D341Med (cell line): ENCODE measurements around the gene STXBP1.
"Not testable (repeated sequence)": the region's sequence is repeated elsewhere in the genome, so short reads cannot be mapped to it uniquely, and the experiment has no call there.

Experiments used
- DNase-seq: peaks from one replicate; pipeline ENCODE4 v3.0.0; 2012; ENCODE audit warnings: low spot score

STXBP1 gene

GRCh38 chr9:127614961-127615360, 2.9 kb downstream of the STXBP1 start:
- no peak for DNase-seq

DNA sequence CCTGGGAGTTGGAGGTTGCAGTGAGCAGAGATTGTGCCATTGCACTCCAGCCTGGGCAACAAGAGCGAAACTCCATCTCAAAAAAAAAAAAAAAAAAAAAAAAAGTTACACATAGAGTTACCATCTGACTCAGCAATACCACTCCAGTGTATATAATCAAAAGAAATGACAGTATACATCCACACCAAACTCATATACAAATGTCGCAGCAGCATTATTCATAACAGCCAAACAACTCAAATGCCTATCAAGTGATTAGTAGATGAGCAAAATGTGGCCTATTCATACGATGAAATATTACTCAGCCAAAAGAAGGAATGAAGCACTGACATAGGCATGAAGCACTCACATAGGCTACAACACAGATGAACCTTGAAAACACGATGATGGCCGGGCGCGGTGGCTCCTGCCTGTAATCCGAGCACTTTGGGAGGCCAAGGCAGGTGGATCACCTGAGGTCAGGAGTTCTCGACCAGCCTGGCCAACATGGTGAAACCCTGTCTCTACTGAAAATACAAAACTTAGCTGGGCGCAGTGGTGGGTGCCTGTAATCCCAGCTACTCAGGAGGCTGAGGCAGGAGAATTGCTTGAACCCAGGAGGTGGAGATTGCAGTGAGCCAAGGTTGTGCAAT, 9.4 kb downstream of the STXBP1 start:
- not testable (repeated sequence) for DNase-seq

- DNase-seq: peak; percentile 53
These were observed 14.8 kb downstream of the STXBP1 start for GRCh38 chr9:127626752-127627493.

- DNase-seq: no peak
These were observed 15.4 kb downstream of the STXBP1 start for GRCh38 chr9:127627494-127627855.

DNA sequence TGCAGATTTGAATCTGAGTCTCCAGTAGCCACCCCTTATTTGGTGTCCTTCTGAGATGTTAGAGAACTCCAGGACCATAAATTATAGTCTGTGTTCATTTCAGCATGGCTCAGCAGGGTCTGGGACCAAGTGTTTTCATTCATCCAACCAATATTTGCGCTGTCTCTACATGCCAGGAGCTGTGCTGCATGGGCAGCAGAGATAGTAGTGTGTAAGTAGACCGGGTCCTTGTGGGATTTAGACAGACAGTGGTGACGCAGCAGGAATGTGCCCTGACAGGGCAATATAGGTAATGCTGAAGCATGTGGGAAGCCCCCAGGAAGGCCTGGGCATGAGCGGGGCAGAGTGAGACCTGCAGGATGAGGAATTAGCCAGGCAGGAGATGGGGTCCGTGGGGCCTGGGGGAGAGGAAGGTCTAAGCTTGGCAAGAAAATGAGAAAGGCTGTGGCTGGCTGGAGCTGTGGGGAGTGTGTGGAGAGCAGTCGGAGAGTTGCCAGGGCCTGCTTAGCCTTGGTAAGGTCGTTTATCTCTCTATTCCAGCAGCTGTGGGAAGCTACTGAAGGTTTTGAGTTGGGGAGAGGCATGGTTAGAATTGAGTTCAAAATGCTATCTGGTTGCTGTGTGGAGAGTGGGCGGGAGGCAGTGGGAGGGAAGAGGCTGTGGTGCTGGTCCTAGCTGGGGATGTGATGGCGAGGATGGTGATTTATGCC, 16.8 kb downstream of the STXBP1 start:
- no peak for DNase-seq

- DNase-seq: no peak
These were observed 17.5 kb downstream of the STXBP1 start for GRCh38 chr9:127629468-127630081.

GRCh38 chr9:127633216-127633862, 21.3 kb downstream of the STXBP1 start:
- no peak for DNase-seq

DNA sequence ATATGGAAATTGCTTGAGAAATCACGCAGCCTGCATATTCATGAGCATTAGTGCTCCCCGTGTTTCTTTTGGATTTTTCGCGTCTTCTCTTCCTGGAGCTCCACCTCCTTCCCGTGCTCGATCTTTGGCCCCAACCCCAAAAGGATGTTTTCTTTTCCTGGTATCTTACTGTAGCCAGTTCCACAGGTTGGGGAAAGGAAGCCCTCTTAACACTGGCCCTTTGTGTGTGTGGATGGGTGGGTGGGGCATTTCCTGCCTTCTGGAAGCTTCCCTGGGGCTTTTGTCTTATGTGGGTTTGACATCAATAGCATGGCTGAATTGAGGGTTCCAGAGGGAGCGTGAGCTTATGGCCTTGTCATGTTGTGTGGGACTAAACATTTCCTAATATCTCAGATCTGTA, 21.9 kb downstream of the STXBP1 start:
- no peak for DNase-seq

GRCh38 chr9:127634698-127635097, 22.6 kb downstream of the STXBP1 start:
- no peak for DNase-seq

DNA sequence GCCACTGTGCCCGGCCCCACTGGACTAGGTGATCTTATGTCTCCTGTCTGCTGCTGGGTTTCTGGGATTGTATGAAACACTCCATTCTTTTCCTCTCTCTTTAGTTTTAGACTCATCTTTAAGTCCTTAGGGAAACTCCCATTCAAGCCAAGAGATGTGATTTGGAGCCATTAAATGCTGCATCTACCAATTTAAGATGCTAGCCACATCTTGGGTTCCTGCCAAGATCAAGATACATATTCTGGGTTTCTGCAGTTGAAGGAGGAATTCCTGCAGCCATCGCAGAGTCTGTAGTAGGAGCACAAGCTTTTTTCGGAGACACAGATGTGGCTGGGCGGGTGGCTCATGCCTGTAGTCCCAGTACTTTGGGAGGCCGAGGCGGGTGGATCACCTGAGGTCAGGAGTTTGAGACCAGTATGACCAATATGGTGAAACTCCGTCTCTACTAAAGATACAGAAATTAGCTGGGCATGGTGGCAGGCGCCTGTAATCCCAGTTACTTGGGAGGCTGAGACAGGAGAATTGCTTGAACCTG, 23.2 kb downstream of the STXBP1 start:
- no peak for DNase-seq

- no peak for DNase-seq
These were observed 25.3 kb downstream of the STXBP1 start for GRCh38 chr9:127637322-127637847.

GRCh38 chr9:127640908-127641545, 28.9 kb downstream of the STXBP1 start:
- no peak for DNase-seq

GRCh38 chr9:127642082-127642740, 30.1 kb downstream of the STXBP1 start:
- no peak for DNase-seq

DNA sequence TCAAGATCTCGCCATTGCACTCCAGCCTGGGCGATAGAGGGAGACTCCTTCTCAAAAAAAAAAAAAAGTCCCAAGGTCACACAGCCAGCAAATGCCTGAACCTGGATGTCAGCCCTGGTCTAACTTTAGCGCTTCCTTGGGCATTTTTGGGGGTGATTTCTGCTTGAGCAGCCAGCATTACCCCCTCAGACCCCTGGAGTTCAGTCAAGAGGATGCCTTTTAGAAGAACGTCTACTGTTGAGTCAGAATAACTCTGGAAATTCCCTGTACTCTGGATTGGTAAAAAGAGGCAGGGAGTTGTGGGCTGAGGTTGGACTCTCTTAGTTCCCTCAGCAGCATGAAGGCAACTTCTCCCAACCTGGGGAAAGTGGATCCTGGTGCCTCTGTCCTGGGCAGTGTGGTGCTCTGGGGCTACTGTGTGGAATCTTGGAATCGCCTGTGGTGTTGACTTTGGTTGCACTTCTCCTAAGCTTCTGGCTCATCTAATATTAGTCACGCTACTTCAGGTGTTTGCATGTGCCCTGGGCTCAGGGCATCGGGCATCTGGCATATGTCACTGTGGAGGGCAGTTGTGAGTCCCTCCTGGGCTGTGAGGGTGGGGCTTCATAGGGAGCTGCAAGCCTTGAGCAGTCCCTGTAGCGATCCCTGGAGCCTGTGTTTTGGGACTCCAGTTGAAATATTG, 32.2 kb downstream of the STXBP1 start:
- DNase-seq: no peak

GRCh38 chr9:127644943-127645342, 32.9 kb downstream of the STXBP1 start:
- DNase-seq: no peak

- DNase-seq: no peak
These were observed 35.4 kb downstream of the STXBP1 start for GRCh38 chr9:127647451-127647850.

GRCh38 chr9:127650518-127650917, 38.4 kb downstream of the STXBP1 start:
- no peak for DNase-seq

DNA sequence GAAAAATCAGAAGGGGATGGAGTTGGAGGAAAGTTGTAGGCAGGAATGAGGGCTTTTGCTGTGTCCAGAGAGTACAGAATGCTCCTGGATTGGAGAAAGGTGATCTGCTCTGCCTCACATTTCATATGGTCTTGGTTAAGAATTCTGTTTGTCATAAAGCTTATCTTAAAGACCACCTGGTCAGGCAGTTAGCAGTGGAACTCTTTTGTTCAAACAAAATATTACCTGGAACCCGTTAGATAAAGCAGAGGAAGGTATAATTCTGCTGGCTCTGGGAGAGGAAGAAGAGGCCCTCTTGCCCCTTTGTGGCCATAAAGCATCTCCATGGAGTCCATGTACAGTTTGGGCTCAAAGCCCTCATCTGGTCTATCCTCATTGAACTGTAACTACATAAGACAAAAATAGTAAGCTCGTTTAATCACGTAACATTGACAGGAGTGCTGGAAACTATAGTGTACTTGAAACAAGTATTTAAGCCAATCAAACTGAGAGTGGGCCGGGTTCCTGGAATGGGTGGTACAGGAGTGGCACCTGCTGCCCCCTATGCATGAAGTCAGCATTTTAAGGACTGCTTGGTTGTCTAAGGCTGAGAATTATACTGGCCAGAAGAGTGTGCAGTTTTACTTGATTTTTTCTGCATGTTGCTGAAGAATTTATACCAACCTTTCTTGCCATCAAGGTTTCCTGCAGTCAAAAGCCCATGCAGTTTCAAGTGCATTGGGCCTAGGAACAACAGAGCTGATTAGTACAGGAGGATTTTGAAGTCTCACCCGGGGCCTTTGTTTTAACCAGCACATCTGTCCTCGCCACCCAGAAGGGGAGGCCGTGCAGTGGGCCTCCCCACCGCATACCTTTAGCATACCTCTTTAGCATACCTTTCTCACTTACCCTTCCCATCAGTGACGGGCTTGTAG, 39.9 kb downstream of the STXBP1 start:
- DNase-seq: no peak

DNA sequence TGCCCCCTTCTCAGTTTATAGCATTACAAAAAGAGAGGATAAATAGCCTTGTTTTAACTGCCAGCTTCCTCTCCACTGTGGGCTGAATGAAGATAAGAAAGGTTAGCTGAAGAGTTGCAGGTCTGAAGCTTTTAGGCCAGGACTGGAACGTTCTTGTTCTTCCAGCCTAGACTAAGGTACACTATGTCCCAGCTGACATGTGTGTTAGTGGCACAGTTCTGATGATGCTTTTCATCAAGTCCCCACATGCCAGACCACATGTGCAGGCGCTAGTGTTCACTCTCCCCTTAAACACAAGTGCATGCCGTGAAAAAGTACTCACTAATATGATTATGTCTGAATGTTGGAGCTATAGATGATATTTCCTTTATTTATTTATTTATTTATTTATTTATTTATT, 40.7 kb downstream of the STXBP1 start:
- no peak for DNase-seq
